Parathyroid adenoma (tissue), 2 donors: ENCODE data around the gene ENOX1.

ENCODE experiments used
- H2AFZ ChIP-seq: fragments of 300-600 bp; sonication (generic); one replicate; pipeline ENCODE4 v1.7.0; 2017; ENCODE audit warnings: antibody characterized with exemption, mild to moderate bottlenecking
- H3K27ac ChIP-seq: fragments of 300-600 bp; sonication (generic); one replicate; pipeline ENCODE4 v1.7.0; 2017
- H3K27me3 ChIP-seq: fragments of 300-600 bp; sonication (generic); one replicate; pipeline ENCODE4 v1.7.0; 2017; ENCODE audit warnings: low read length; ENCODE audit not compliant: control insufficient read depth, insufficient read depth
- H3K36me3 ChIP-seq: fragments of 300-600 bp; sonication (generic); one replicate; pipeline ENCODE4 v1.7.0; 2017; ENCODE audit warnings: low read length; ENCODE audit not compliant: control insufficient read depth, insufficient read depth
- H3K4me1 ChIP-seq: fragments of 300-600 bp; sonication (generic); one replicate; pipeline ENCODE4 v1.7.0; 2017; ENCODE audit warnings: control low read depth
- H3K4me2 ChIP-seq: fragments of 300-600 bp; sonication (generic); one replicate; pipeline ENCODE4 v1.7.0; 2017; ENCODE audit warnings: low read length
- H3K4me3 ChIP-seq: fragments of 300-600 bp; sonication (generic); one replicate; pipeline ENCODE4 v1.7.0; 2017; ENCODE audit warnings: low read depth, low read length
- H3K79me2 ChIP-seq: fragments of 300-600 bp; sonication (generic); one replicate; pipeline ENCODE4 v1.7.0; 2017; ENCODE audit warnings: control low read depth
- H3K9ac ChIP-seq: fragments of 300-600 bp; sonication (generic); one replicate; pipeline ENCODE4 v1.7.0; 2017; ENCODE audit warnings: mild to moderate bottlenecking
- H3K9me3 ChIP-seq: fragments of 300-600 bp; sonication (generic); one replicate; pipeline ENCODE4 v1.7.0; 2017; ENCODE audit warnings: low read length; ENCODE audit not compliant: control insufficient read depth
- TF ChIP-seq, protein P1 (sequence below): fragments of 300-600 bp; sonication (generic); IDR thresholded peaks from one replicate; pipeline ENCODE4 v1.7.0; 2017; ENCODE audit warnings: antibody characterized with exemption, mild to moderate bottlenecking
- donor health status: primary hyperparathyroidism.

Gene ENOX1

DNA sequence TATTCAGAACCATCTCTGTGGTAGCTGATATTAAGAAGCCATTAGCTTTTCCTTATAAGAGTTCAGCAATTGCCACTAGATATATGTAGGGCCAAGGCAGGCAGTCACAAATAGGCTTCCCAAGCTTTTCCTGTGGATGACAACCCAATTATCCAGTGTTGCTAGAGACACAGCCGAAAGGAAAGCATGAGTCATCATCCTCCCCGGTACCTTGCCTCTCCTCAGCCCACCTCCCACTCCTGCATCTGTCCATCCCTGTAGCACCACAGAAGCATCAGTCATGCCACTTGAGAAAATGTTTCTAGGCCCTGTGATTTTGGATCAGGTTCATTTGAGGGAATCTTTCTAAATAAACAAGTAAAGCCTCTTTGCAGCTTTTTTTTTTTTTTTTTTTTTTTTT is 559.1 kb downstream of the ENOX1 start:
- Histone ChIP-seq H3K4me2 (no peak overlapping the region), H3K79me2 (no peaks in the 10 kb centered on the region), H3K36me3 (no peaks in the 10 kb centered on the region), H3K9ac (no peak overlapping the region), H3K27ac (no peak overlapping the region), H2AFZ (no peak overlapping the region), H3K4me3 (no peak overlapping the region), H3K4me1 (no peaks in the 10 kb centered on the region), H3K9me3 (no peaks in the 10 kb centered on the region), H3K27me3 (no peaks in the 10 kb centered on the region)
- TF ChIP-seq, protein P1, sequence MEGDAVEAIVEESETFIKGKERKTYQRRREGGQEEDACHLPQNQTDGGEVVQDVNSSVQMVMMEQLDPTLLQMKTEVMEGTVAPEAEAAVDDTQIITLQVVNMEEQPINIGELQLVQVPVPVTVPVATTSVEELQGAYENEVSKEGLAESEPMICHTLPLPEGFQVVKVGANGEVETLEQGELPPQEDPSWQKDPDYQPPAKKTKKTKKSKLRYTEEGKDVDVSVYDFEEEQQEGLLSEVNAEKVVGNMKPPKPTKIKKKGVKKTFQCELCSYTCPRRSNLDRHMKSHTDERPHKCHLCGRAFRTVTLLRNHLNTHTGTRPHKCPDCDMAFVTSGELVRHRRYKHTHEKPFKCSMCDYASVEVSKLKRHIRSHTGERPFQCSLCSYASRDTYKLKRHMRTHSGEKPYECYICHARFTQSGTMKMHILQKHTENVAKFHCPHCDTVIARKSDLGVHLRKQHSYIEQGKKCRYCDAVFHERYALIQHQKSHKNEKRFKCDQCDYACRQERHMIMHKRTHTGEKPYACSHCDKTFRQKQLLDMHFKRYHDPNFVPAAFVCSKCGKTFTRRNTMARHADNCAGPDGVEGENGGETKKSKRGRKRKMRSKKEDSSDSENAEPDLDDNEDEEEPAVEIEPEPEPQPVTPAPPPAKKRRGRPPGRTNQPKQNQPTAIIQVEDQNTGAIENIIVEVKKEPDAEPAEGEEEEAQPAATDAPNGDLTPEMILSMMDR = no peak

DNA sequence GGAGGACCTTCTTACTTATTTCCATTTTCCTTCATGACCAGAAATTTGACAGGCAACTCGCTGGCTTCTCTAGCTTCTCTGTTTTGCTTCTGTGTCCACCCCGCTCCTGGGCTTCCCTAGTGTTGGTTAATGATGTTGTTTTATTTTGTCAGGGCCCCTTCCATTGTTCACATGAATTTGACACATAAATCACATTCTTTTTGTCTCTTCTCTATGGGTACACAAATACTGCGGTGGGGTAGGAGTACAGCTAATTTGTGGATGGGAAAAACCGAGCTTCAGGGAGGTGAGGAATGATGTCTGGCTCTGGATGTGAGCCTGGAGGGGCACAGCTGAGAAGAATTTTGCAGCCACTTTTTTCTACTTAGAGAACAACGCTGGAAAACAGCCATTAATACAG is 563.6 kb downstream of the ENOX1 start:
- Histone ChIP-seq H3K36me3 (no peaks in the 10 kb centered on the region), H2AFZ (no peak overlapping the region), H3K4me1 (no peaks in the 10 kb centered on the region), H3K9ac (no peak overlapping the region), H3K79me2 (no peaks in the 10 kb centered on the region), H3K9me3 (no peaks in the 10 kb centered on the region), H3K27me3 (no peaks in the 10 kb centered on the region), H3K4me2 (no peak overlapping the region), H3K27ac (no peak overlapping the region), H3K4me3 (no peak overlapping the region)
- TF ChIP-seq, protein P1 = no peak

DNA sequence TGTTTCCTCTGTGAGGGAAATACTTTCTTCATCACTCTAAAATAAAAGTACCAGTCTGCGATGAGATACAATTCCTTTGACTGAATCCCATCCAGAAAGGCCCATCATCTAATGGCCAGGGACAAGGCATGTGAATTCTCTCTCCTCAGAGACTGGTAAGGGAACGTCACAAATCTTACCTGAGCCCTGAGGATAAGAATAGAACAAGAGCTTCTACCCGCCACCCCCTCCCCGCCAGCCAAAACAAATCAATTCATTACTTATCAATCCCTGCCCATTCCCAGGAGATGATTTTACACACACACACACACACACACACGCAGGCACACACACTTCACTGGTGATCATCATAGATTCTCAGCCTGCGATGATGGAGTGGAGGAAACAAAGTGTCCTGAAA is 564.7 kb downstream of the ENOX1 start:
- Histone ChIP-seq H3K4me2 (no peak overlapping the region), H3K79me2 (no peaks in the 10 kb centered on the region), H3K9ac (no peak overlapping the region), H3K9me3 (no peaks in the 10 kb centered on the region), H3K27me3 (no peaks in the 10 kb centered on the region), H2AFZ (no peak overlapping the region), H3K36me3 (no peaks in the 10 kb centered on the region), H3K27ac (no peak overlapping the region), H3K4me3 (no peak overlapping the region), H3K4me1 (no peaks in the 10 kb centered on the region)
- TF ChIP-seq, protein P1 = no peak

DNA sequence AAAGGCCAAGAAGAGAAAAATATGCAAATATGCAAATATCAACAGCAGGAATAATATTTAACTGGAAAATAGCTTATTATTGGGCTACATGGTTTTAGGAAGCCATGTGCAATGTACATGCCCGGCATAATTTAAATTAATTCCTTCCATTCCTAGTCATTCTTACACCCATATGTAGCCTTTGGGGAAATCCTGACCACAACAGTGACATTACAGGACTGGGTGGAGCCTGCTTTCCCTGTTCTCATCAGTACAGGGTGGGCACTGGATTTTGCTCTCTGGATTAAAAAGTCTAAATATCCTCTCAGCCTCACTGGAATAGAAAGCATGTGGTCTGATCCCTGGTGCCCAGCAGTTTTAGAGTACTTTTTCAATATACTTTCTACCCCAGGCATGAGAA is 565.2 kb downstream of the ENOX1 start:
- Histone ChIP-seq H3K36me3 (no peaks in the 10 kb centered on the region), H3K9me3 (no peaks in the 10 kb centered on the region), H3K27me3 (no peaks in the 10 kb centered on the region), H3K4me2 (no peak overlapping the region), H3K4me3 (no peak overlapping the region), H2AFZ (no peak overlapping the region), H3K27ac (no peak overlapping the region), H3K9ac (no peak overlapping the region), H3K4me1 (no peaks in the 10 kb centered on the region), H3K79me2 (no peaks in the 10 kb centered on the region)
- TF ChIP-seq, protein P1 = no peak

DNA sequence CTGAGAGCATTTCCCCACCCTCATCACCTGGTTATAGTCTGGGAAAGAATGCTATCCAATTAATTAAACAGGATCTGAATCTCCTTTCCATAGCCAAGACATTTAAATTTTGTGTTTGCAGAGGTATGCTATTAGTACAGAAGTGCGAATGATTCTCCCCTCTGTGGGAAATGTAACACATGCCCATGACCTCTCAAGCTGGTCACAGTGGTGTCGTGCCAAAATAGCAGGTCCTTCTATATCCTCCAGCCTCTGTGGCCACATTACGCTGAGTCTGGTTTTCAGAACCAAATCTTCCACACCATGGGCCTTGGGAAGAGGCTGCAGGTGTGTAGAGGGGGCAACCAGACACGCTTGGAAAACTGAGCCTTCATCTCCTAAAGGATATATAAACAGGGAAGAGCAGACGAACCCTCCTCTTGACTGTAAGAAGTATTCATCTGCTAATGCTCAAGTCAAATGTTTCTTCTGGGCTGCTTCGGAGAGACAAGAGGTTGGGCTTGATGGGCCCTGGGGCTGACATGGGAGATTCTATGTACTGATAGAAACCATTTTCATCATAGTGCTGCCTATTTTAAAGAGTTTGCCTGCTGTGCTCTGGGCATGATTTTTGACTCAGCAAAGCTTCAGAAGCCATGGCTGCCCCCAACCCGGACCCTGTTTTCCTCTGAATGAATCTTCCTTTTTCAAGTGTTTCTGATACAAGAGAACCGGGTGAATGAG is 565.7 kb downstream of the ENOX1 start:
- no peaks in the 10 kb centered on the region for H3K9me3 ChIP-seq
- H3K36me3 ChIP-seq = no peaks in the 10 kb centered on the region
- H3K4me2 ChIP-seq = no peak overlapping the region
- H3K4me1 ChIP-seq = no peaks in the 10 kb centered on the region
- H3K9ac ChIP-seq = no peak overlapping the region
- TF ChIP-seq, protein P1 = no peak
- H3K4me3 ChIP-seq = no peak overlapping the region
- no peaks in the 10 kb centered on the region for H3K79me2 ChIP-seq
- no peaks in the 10 kb centered on the region for H3K27me3 ChIP-seq
- H3K27ac ChIP-seq = no peak overlapping the region
- no peak overlapping the region for H2AFZ ChIP-seq
